ENCODE results near the gene GLT1D1. TPM values are rescaled to one million over a fixed set of nuclear protein-coding genes. Genes with fewer than 3 reads are reported as not detected.

Gene GLT1D1
- total and polyA plus RNA-seq, 2 experiments from 2014 or later, result 1.4 to 4.4 TPM

GRCh38 chr12:128829861-128830504 is 23.3 kb upstream of the GLT1D1 start (continued):
- TF ChIP-seq, protein P1, sequence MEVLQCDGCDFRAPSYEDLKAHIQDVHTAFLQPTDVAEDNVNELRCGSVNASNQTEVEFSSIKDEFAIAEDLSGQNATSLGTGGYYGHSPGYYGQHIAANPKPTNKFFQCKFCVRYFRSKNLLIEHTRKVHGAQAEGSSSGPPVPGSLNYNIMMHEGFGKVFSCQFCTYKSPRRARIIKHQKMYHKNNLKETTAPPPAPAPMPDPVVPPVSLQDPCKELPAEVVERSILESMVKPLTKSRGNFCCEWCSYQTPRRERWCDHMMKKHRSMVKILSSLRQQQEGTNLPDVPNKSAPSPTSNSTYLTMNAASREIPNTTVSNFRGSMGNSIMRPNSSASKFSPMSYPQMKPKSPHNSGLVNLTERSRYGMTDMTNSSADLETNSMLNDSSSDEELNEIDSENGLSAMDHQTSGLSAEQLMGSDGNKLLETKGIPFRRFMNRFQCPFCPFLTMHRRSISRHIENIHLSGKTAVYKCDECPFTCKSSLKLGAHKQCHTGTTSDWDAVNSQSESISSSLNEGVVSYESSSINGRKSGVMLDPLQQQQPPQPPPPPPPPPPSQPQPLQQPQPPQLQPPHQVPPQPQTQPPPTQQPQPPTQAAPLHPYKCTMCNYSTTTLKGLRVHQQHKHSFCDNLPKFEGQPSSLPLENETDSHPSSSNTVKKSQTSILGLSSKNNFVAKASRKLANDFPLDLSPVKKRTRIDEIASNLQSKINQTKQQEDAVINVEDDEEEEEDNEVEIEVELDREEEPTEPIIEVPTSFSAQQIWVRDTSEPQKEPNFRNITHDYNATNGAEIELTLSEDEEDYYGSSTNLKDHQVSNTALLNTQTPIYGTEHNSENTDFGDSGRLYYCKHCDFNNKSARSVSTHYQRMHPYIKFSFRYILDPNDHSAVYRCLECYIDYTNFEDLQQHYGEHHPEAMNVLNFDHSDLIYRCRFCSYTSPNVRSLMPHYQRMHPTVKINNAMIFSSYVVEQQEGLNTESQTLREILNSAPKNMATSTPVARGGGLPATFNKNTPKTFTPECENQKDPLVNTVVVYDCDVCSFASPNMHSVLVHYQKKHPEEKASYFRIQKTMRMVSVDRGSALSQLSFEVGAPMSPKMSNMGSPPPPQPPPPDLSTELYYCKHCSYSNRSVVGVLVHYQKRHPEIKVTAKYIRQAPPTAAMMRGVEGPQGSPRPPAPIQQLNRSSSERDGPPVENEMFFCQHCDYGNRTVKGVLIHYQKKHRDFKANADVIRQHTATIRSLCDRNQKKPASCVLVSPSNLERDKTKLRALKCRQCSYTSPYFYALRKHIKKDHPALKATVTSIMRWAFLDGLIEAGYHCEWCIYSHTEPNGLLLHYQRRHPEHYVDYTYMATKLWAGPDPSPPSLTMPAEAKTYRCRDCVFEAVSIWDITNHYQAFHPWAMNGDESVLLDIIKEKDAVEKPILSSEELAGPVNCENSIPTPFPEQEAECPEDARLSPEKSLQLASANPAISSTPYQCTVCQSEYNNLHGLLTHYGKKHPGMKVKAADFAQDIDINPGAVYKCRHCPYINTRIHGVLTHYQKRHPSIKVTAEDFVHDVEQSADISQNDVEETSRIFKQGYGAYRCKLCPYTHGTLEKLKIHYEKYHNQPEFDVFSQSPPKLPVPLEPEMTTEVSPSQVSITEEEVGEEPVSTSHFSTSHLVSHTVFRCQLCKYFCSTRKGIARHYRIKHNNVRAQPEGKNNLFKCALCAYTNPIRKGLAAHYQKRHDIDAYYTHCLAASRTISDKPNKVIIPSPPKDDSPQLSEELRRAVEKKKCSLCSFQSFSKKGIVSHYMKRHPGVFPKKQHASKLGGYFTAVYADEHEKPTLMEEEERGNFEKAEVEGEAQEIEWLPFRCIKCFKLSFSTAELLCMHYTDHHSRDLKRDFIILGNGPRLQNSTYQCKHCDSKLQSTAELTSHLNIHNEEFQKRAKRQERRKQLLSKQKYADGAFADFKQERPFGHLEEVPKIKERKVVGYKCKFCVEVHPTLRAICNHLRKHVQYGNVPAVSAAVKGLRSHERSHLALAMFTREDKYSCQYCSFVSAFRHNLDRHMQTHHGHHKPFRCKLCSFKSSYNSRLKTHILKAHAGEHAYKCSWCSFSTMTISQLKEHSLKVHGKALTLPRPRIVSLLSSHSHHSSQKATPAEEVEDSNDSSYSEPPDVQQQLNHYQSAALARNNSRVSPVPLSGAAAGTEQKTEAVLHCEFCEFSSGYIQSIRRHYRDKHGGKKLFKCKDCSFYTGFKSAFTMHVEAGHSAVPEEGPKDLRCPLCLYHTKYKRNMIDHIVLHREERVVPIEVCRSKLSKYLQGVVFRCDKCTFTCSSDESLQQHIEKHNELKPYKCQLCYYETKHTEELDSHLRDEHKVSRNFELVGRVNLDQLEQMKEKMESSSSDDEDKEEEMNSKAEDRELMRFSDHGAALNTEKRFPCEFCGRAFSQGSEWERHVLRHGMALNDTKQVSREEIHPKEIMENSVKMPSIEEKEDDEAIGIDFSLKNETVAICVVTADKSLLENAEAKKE (CRISPR knock-in tag; IDR thresholded peaks at IDR 0.05), result no peak
- TF ChIP-seq ZNF331 (CRISPR knock-in tag; IDR thresholded peaks at IDR 0.05; ENCODE audit: low read depth) (no peak), JUNB (IDR thresholded peaks at IDR 0.05; ENCODE audit: unreplicated experiment) (no peak), STAT1 (IDR thresholded peaks at IDR 0.05; ENCODE audit: unreplicated experiment) (no peak)
- TF ChIP-seq, protein P2, sequence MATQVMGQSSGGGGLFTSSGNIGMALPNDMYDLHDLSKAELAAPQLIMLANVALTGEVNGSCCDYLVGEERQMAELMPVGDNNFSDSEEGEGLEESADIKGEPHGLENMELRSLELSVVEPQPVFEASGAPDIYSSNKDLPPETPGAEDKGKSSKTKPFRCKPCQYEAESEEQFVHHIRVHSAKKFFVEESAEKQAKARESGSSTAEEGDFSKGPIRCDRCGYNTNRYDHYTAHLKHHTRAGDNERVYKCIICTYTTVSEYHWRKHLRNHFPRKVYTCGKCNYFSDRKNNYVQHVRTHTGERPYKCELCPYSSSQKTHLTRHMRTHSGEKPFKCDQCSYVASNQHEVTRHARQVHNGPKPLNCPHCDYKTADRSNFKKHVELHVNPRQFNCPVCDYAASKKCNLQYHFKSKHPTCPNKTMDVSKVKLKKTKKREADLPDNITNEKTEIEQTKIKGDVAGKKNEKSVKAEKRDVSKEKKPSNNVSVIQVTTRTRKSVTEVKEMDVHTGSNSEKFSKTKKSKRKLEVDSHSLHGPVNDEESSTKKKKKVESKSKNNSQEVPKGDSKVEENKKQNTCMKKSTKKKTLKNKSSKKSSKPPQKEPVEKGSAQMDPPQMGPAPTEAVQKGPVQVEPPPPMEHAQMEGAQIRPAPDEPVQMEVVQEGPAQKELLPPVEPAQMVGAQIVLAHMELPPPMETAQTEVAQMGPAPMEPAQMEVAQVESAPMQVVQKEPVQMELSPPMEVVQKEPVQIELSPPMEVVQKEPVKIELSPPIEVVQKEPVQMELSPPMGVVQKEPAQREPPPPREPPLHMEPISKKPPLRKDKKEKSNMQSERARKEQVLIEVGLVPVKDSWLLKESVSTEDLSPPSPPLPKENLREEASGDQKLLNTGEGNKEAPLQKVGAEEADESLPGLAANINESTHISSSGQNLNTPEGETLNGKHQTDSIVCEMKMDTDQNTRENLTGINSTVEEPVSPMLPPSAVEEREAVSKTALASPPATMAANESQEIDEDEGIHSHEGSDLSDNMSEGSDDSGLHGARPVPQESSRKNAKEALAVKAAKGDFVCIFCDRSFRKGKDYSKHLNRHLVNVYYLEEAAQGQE (IDR thresholded peaks at IDR 0.05; ENCODE audit: unreplicated experiment), result no peak
- TF ChIP-seq, protein P3, sequence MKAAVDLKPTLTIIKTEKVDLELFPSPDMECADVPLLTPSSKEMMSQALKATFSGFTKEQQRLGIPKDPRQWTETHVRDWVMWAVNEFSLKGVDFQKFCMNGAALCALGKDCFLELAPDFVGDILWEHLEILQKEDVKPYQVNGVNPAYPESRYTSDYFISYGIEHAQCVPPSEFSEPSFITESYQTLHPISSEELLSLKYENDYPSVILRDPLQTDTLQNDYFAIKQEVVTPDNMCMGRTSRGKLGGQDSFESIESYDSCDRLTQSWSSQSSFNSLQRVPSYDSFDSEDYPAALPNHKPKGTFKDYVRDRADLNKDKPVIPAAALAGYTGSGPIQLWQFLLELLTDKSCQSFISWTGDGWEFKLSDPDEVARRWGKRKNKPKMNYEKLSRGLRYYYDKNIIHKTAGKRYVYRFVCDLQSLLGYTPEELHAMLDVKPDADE (IDR thresholded peaks at IDR 0.05), result no peak
